ENCODE data around the gene GPR119. TPM values are rescaled to one million over a fixed set of nuclear protein-coding genes. Genes with fewer than 3 reads are reported as not detected.
"Not testable (repeated sequence)": the region's sequence is repeated elsewhere in the genome, so short reads cannot be mapped to it uniquely, and the experiment has no call there.

GPR119 gene
- total RNA-seq, 1 donor from 2014 or later = not detected

DNA sequence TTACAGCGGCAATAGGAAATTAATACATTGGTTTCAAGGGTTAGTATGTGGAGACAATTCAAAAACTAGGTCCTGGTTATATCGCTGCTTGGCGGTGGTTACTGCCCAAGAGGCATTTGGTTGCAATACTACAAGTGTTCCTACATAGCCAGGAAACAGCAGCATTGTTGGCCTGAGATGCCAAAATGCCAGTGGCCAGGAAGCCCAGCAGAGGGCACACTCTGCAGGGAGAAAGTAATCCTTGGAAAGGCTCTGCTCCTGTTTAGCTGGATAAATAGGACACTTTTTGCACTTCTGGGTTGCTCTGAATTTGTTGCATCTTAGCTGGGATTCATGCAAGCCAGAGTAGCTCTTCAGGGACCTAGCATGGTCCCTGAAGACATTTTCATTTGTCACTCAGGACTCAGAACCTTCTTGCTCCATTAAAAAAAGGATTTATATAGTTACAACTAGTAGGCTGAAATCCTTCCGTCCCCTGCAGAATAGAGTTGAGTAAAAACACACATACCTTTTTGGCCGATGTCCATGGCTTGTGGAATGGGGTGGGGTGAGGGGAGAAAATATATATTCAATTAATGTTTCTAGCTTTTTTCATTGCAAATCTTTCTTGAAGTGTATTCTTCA, 8.1 kb upstream of the GPR119 start:
- H3K4me1 Mint-ChIP-seq (ENCODE audit: low read depth) = no peaks in the 10 kb centered on the region
- H3K9me3 Mint-ChIP-seq = no peaks in the 10 kb centered on the region
- DNase-seq (ENCODE audit: low spot score) = no peak
- H3K27me3 Mint-ChIP-seq (ENCODE audit: insufficient read depth) = peaks cover 16% of the 10 kb centered on the region
- no peak overlapping the region for H3K27ac Mint-ChIP-seq
- intact Hi-C loops (cut with micrococcal nuclease) = loop anchor here (5.0 kb wide), 1 partner anchor 524 kb away; no protein-coding TSS in a partner anchor
- no peak overlapping the region for H3K4me3 Mint-ChIP-seq
- H3K36me3 Mint-ChIP-seq (ENCODE audit: low read depth) = no peaks in the 10 kb centered on the region

DNA sequence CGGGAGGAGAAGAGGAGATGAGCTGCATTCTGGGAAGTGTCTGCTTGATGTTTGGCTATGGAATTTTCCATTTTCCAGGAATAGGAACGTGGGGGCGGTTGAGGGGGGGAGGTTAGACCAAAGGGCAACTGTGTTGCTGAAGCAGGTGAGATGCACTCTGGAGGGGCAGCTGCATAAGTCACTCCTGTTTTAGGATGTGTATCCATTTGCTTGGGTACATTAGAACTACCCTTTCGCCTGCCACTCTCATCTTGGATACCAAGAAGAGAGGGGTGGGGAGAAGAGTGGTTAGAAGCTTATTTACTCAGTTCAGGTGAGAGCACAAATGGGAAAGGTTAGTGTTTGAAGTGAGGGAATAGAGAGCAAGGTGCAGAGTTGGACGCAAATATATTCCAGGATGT, 934 bp upstream of the GPR119 start:
- H3K27me3 Mint-ChIP-seq (ENCODE audit: insufficient read depth) = peaks cover 3% of the 10 kb centered on the region
- intact Hi-C loops (cut with micrococcal nuclease) = no loop called here
- H3K4me1 Mint-ChIP-seq (ENCODE audit: low read depth) = no peaks in the 10 kb centered on the region
- H3K9me3 Mint-ChIP-seq = no peaks in the 10 kb centered on the region
- H3K27ac Mint-ChIP-seq = no peak overlapping the region
- no peaks in the 10 kb centered on the region for H3K36me3 Mint-ChIP-seq (ENCODE audit: low read depth)
- DNase-seq (ENCODE audit: low spot score) = no peak
- no peak overlapping the region for H3K4me3 Mint-ChIP-seq

GRCh38 chrX:130378024-130378669, 7.3 kb downstream of the GPR119 start:
- H3K36me3 Mint-ChIP-seq (ENCODE audit: low read depth) = no peaks in the 10 kb centered on the region
- intact Hi-C loops (cut with micrococcal nuclease) = no loop called here
- peaks cover 3% of the 10 kb centered on the region for H3K27me3 Mint-ChIP-seq (ENCODE audit: insufficient read depth)
- H3K9me3 Mint-ChIP-seq = no peaks in the 10 kb centered on the region
- no peak for DNase-seq (ENCODE audit: low spot score)
- no peak overlapping the region for H3K27ac Mint-ChIP-seq
- no peak overlapping the region for H3K4me3 Mint-ChIP-seq
- no peaks in the 10 kb centered on the region for H3K4me1 Mint-ChIP-seq (ENCODE audit: low read depth)

- intact Hi-C loops (cut with micrococcal nuclease) = no loop called here
- Mint-ChIP-seq H3K9me3 (no peaks in the 10 kb centered on the region), H3K27me3 (ENCODE audit: insufficient read depth) (peaks cover 3% of the 10 kb centered on the region), H3K27ac (no peak overlapping the region), H3K36me3 (ENCODE audit: low read depth) (no peaks in the 10 kb centered on the region), H3K4me1 (ENCODE audit: low read depth) (no peaks in the 10 kb centered on the region), H3K4me3 (no peak overlapping the region)
- DNase-seq (ENCODE audit: low spot score) = no peak
Measured at GRCh38 chrX:130376077-130376476, 9.4 kb downstream of the GPR119 start.

DNA sequence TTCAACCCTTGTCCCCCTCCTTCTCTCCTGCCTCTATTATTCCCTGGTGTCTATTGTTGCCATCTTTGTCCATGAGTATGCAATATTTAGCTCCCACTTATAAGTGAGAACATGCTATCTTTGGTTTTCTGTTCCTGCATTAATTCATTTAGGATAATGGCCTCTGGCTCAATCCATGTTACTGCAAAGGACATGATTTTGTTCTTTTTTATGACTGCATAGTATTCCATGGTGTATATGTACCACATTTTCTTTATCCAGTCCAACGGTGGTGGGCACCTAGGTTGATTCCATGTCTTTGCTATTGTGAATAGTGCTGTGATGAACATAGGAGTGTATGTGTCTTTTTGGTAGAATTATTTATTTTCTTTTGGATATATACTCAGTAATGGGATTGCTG, 33.4 kb downstream of the GPR119 start:
- H3K27ac Mint-ChIP-seq; H3K4me3 Mint-ChIP-seq; H3K4me1 Mint-ChIP-seq (ENCODE audit: low read depth); H3K36me3 Mint-ChIP-seq (ENCODE audit: low read depth); H3K27me3 Mint-ChIP-seq (ENCODE audit: insufficient read depth); H3K9me3 Mint-ChIP-seq; intact Hi-C loops (cut with micrococcal nuclease); DNase-seq (ENCODE audit: low spot score): not testable (repeated sequence)

DNA sequence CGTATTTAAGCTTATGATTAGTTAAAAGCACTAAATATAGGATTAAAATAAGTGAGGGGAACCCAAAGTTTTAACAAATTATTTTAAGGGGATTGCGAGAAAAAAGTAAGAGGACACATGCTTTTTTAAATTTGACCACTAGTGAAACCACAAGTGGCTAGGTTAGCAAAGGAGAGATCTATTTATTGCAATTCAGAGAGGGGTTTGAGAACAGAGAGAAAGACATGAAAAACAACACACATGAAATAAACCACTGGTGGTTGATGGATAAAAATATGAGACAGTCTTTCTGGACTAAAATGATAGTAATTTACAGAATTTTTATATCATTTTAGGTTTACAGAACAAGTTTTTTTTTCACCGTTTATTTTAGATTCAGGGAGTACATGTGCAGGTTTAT, 33.9 kb downstream of the GPR119 start:
- Mint-ChIP-seq H3K27ac (no peak overlapping the region), H3K4me1 (ENCODE audit: low read depth) (no peaks in the 10 kb centered on the region), H3K36me3 (ENCODE audit: low read depth) (peaks cover 2% of the 10 kb centered on the region), H3K9me3 (no peaks in the 10 kb centered on the region), H3K27me3 (ENCODE audit: insufficient read depth) (no peaks in the 10 kb centered on the region), H3K4me3 (no peak overlapping the region)
- DNase-seq (ENCODE audit: low spot score) = no peak
- intact Hi-C loops (cut with micrococcal nuclease) = no loop called here

DNA sequence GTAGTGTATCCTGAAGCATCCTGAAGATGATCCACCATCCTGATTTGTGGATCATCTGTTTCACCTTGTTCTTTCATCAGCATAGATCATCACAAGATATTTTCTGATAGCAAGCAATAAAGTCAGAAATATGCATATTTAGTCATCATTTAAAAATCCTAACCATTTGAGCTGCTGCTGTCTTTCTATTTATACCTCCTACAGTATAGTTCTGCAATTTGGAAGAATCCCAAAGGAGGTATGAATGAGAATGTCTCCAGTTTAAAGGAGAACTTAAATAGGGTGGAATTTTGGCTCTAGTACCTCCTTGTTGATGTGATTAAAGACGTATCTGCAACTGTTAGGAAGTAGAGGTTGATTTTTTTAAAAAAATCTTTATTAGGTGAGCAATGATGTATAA, 38.2 kb downstream of the GPR119 start:
- intact Hi-C loops (cut with micrococcal nuclease) = no loop called here
- DNase-seq (ENCODE audit: low spot score) = no peak
- H3K27ac Mint-ChIP-seq = no peak overlapping the region
- H3K4me3 Mint-ChIP-seq = no peak overlapping the region
- H3K27me3 Mint-ChIP-seq (ENCODE audit: insufficient read depth) = no peaks in the 10 kb centered on the region
- H3K4me1 Mint-ChIP-seq (ENCODE audit: low read depth) = no peaks in the 10 kb centered on the region
- H3K9me3 Mint-ChIP-seq = no peaks in the 10 kb centered on the region
- H3K36me3 Mint-ChIP-seq (ENCODE audit: low read depth) = peaks cover 2% of the 10 kb centered on the region

- H3K4me3 Mint-ChIP-seq = no peak overlapping the region
- no peaks in the 10 kb centered on the region for H3K36me3 Mint-ChIP-seq (ENCODE audit: low read depth)
- peaks cover 15% of the 10 kb centered on the region for H3K4me1 Mint-ChIP-seq (ENCODE audit: low read depth)
- DNase-seq (ENCODE audit: low spot score) = no peak
- intact Hi-C loops (cut with micrococcal nuclease) = loop anchor here (5.0 kb wide), 1 partner anchor 261 kb away; no protein-coding TSS in a partner anchor
- H3K27ac Mint-ChIP-seq = no peak overlapping the region
- no peaks in the 10 kb centered on the region for H3K27me3 Mint-ChIP-seq (ENCODE audit: insufficient read depth)
- H3K9me3 Mint-ChIP-seq = no peaks in the 10 kb centered on the region
Measured at GRCh38 chrX:130343411-130343810, 42.1 kb downstream of the GPR119 start.

DNA sequence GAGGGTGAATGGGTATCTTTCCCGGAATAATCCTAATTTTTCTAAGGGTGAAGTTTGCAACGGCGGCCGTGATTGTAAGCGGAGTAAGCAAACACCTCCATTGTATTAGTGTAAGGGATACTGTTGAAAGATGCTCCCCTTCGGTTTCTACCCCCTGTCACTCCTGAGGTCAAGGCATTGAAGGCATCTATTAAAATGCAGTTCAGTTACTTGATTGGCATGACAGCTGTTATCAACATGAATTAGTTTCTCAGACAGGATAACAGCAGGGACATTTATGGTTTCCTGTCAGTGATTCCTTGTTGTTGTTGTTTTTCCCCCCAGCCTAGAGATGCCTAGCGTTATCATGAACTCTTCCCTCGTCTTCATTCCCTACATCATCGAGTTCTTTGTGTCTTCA, 45.2 kb downstream of the GPR119 start:
- Mint-ChIP-seq H3K36me3 (ENCODE audit: low read depth) (no peaks in the 10 kb centered on the region), H3K9me3 (no peaks in the 10 kb centered on the region), H3K4me1 (ENCODE audit: low read depth) (peaks cover 15% of the 10 kb centered on the region), H3K4me3 (peak overlapping the region; percentile 94), H3K27me3 (ENCODE audit: insufficient read depth) (peaks cover 2% of the 10 kb centered on the region), H3K27ac (peak overlapping the region; percentile 82)
- DNase-seq (ENCODE audit: low spot score) = no peak
- intact Hi-C loops (cut with micrococcal nuclease) = loop anchor here (5.0 kb wide), 1 partner anchor 258 kb away; no protein-coding TSS in a partner anchor

- H3K4me3 Mint-ChIP-seq = peak within 1 kb of the TSS; percentile 94
- peaks cover 2% of the 10 kb centered on the region for H3K27me3 Mint-ChIP-seq (ENCODE audit: insufficient read depth)
- peak; percentile 69 for DNase-seq (ENCODE audit: low spot score)
- intact Hi-C loops (cut with micrococcal nuclease) = loop anchor here (1.0 to 5.0 kb wide), 4 partner anchors 63 to 564 kb away; partner anchors contain the start of genes ENOX2 and ZNF280C
- H3K4me1 Mint-ChIP-seq (ENCODE audit: low read depth) = peaks cover 15% of the 10 kb centered on the region
- H3K9me3 Mint-ChIP-seq = no peaks in the 10 kb centered on the region
- peak within 1 kb of the TSS; percentile 96 for H3K27ac Mint-ChIP-seq
- H3K36me3 Mint-ChIP-seq (ENCODE audit: low read depth) = no peaks in the 10 kb centered on the region
Measured at GRCh38 chrX:130339408-130340222, 45.9 kb downstream of the GPR119 start, which contains the start of gene SLC25A14. Gene SLC25A14 (plus strand): TSS chrX:130339919. CDS start chrX:130340279, 360 bp downstream.

DNA sequence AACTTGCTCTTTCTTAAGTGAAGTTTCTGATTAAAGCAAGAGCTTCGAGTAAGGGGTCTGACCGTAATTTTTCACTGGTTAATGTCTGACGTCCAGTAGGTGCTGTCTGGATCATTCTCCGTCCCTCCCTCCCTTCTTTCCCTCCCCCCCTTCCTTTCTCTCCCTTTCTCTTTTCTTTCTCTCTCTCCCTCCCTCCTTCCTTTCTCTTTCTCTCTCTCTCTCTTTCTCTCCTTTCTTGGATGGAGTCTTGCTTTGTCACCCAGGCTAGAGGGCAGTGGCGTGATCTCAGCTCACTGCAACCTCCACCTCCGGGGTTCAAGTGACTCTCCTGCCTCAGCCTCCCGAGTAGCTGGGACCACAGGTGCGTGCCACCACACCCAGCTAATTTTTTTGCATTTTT, 46.6 kb downstream of the GPR119 start:
- intact Hi-C loops (cut with micrococcal nuclease) = loop anchor here (1.0 kb wide), 3 partner anchors 63 to 564 kb away; partner anchors contain the start of genes ENOX2 and ZNF280C
- Mint-ChIP-seq H3K4me3 (peak overlapping the region; percentile 94), H3K27ac (peak overlapping the region; percentile 96), H3K4me1 (ENCODE audit: low read depth) (peaks cover 15% of the 10 kb centered on the region)
- H3K9me3 Mint-ChIP-seq; H3K36me3 Mint-ChIP-seq (ENCODE audit: low read depth); H3K27me3 Mint-ChIP-seq (ENCODE audit: insufficient read depth); DNase-seq (ENCODE audit: low spot score): not testable (repeated sequence)

DNA sequence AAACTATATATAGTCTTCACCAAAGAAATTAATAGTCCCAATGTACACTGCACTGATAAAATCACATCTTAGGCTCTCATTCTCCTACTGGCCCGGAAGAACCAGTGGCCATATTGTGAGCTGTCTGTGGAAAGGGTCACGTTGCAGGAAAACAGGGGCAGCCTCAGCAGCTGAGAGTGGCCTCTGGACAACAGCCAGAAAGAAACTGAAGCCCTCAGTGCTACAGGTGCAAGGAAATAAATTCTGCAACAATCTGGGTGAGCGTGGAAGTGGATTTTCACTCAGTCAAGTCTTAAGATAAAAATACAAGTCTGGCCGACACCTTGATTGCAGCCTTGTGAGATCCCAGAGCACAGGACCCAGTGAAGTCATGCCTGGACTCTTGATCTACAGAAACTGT, 48.9 kb downstream of the GPR119 start:
- Mint-ChIP-seq H3K4me1 (ENCODE audit: low read depth) (peaks cover 15% of the 10 kb centered on the region), H3K4me3 (no peak overlapping the region), H3K9me3 (no peaks in the 10 kb centered on the region), H3K27ac (no peak overlapping the region), H3K36me3 (ENCODE audit: low read depth) (no peaks in the 10 kb centered on the region), H3K27me3 (ENCODE audit: insufficient read depth) (peaks cover 2% of the 10 kb centered on the region)
- no peak for DNase-seq (ENCODE audit: low spot score)
- intact Hi-C loops (cut with micrococcal nuclease) = no loop called here
